ENCODE measurements around the gene SACS. TPM values are rescaled to one million over a fixed set of nuclear protein-coding genes. Genes with fewer than 3 reads are reported as not detected.
A peak's percentile ranks its signal among the peaks of the same experiment; 100 is the strongest.

SACS gene
- polyA plus RNA-seq, 3 donors: 1.7 to 2.7 (median 2.2) TPM

- WGBS (ENCODE audit: insufficient coverage): under 1% methylated on average over 117 of the region's 117 CpGs
- Histone ChIP-seq H3K36me3 (replicated peaks in 1 of 2; ENCODE audit: control insufficient read depth in 1 of 2, insufficient read depth in 2 of 2, low read length in 2 of 2) (peaks cover 3 to 7% of the 10 kb centered on the region in 2 donors), H3K27ac (ENCODE audit: low read depth in 1 of 2, low read length in 2 of 2) (peak overlapping the region in 1 of 2 donors; percentile 70), H3K9ac (ENCODE audit: insufficient read depth, low read length, poor library complexity, severe bottlenecking) (peak overlapping the region; percentile 68), H3K27me3 (ENCODE audit: control insufficient read depth in 2 of 2, insufficient read depth in 2 of 2, low read length in 2 of 2) (no peaks in the 10 kb centered on the region), H3K4me2 (replicated peaks; ENCODE audit: extremely low read depth, low read length, poor library complexity, severe bottlenecking) (peak overlapping the region; percentile 91), H2AFZ (ENCODE audit: insufficient read depth, low read depth, low read length, poor library complexity, severe bottlenecking) (peak overlapping the region; percentile 93), H3K4me3 (replicated peaks in 1 of 3; ENCODE audit: low read depth in 2 of 3, low read length in 3 of 3) (peak overlapping the region; percentile 48 to 93 (median 82)), H3K4me1 (ENCODE audit: control insufficient read depth in 1 of 2, insufficient read depth in 2 of 2, low read length in 2 of 2) (peaks cover 29 to 47% of the 10 kb centered on the region in 2 donors), H3K79me2 (ENCODE audit: insufficient read depth, low read length) (peaks cover 15% of the 10 kb centered on the region), H4K20me1 (ENCODE audit: insufficient read depth, low read length) (no peaks in the 10 kb centered on the region), H3K9me3 (replicated peaks in 1 of 2; ENCODE audit: control insufficient read depth in 1 of 2, insufficient read depth in 1 of 2, low read length in 2 of 2) (no peaks in the 10 kb centered on the region)
- peaks cover 0 to 1% (median 0%) of the 10 kb centered on the region in 7 donors for H3K9me3 Mint-ChIP-seq
- peaks cover 0 to 3% (median 0%) of the 10 kb centered on the region in 3 donors for H3K27me3 Mint-ChIP-seq (ENCODE audit: low read depth in 3 of 3)
- H3K4me3 Mint-ChIP-seq: peak overlapping the region; percentile 81 to 82
- DNase-seq: peak; percentile 92 to 94 (median 93)
- peaks cover 49% of the 10 kb centered on the region for H3K4me1 Mint-ChIP-seq
- H3K27ac Mint-ChIP-seq: peak overlapping the region in 2 of 7 donors; percentile 50 to 64
- no peak for TF ChIP-seq CTCF (IDR thresholded peaks at IDR 0.05)
- intact Hi-C loops (cut with micrococcal nuclease): loop anchor here (5.0 to 10.0 kb wide), 5 partner anchors 202 to 1550 kb away; partner anchors contain the start of gene C1QTNF9B (in 1 of the 2)
- H3K36me3 Mint-ChIP-seq: peaks cover 8 to 11% of the 10 kb centered on the region in 2 donors
Observed at GRCh38 chr13:23375001-23375971, 58.2 kb downstream of the SACS start.

GRCh38 chr13:23372264-23372906 lies 61.1 kb downstream of the SACS start:
- DNase-seq: peak in 2 of 3 donors; percentile 9 to 16
- no peak overlapping the region for H3K27ac ChIP-seq (ENCODE audit: low read depth in 1 of 2, low read length in 2 of 2)
- peaks cover 0 to 1% (median 0%) of the 10 kb centered on the region in 7 donors for H3K9me3 Mint-ChIP-seq
- 50% methylated on average over 2 of the region's 5 CpGs for WGBS (ENCODE audit: insufficient coverage)
- TF ChIP-seq CTCF (IDR thresholded peaks at IDR 0.05): no peak
- peaks cover 6 to 33% of the 10 kb centered on the region in 2 donors for H3K36me3 ChIP-seq (replicated peaks in 1 of 2; ENCODE audit: control insufficient read depth in 1 of 2, insufficient read depth in 2 of 2, low read length in 2 of 2)
- peaks cover 23 to 33% of the 10 kb centered on the region in 2 donors for H3K36me3 Mint-ChIP-seq
- peaks cover 13 to 33% of the 10 kb centered on the region in 2 donors for H3K4me1 ChIP-seq (ENCODE audit: control insufficient read depth in 1 of 2, insufficient read depth in 2 of 2, low read length in 2 of 2)
- H3K27me3 ChIP-seq (ENCODE audit: control insufficient read depth in 2 of 2, insufficient read depth in 2 of 2, low read length in 2 of 2): no peaks in the 10 kb centered on the region
- H3K9me3 ChIP-seq (replicated peaks in 1 of 2; ENCODE audit: control insufficient read depth in 1 of 2, insufficient read depth in 1 of 2, low read length in 2 of 2): no peaks in the 10 kb centered on the region
- peak overlapping the region in 3 of 7 donors; percentile 0 to 31 (median 5) for H3K27ac Mint-ChIP-seq
- peaks cover 0 to 1% (median 0%) of the 10 kb centered on the region in 3 donors for H3K27me3 Mint-ChIP-seq (ENCODE audit: low read depth in 3 of 3)
- no peak overlapping the region for H3K9ac ChIP-seq (ENCODE audit: insufficient read depth, low read length, poor library complexity, severe bottlenecking)
- peaks cover 15% of the 10 kb centered on the region for H3K79me2 ChIP-seq (ENCODE audit: insufficient read depth, low read length)
- intact Hi-C loops (cut with micrococcal nuclease): loop anchor here (10.0 kb wide), 4 partner anchors 502 to 1552 kb away; partner anchors contain the start of gene C1QTNF9B (in 1 of the 2)
- peaks cover 25% of the 10 kb centered on the region for H3K4me1 Mint-ChIP-seq
- no peak overlapping the region for H2AFZ ChIP-seq (ENCODE audit: insufficient read depth, low read depth, low read length, poor library complexity, severe bottlenecking)
- no peak overlapping the region for H3K4me2 ChIP-seq (replicated peaks; ENCODE audit: extremely low read depth, low read length, poor library complexity, severe bottlenecking)
- no peaks in the 10 kb centered on the region for H4K20me1 ChIP-seq (ENCODE audit: insufficient read depth, low read length)
- no peak overlapping the region for H3K4me3 ChIP-seq (replicated peaks in 1 of 3; ENCODE audit: low read depth in 2 of 3, low read length in 3 of 3)
- H3K4me3 Mint-ChIP-seq: no peak overlapping the region
